ENCODE results near the gene HHIPL1. TPM values are rescaled to one million over a fixed set of nuclear protein-coding genes. Genes with fewer than 3 reads are reported as not detected.

The HHIPL1 gene
- total and polyA plus RNA-seq, 4 experiments from 2014 or later: 0.35 to 0.42 TPM; not detected in 2

GRCh38 chr14:99624024-99624423, 20.9 kb upstream of the HHIPL1 start:
- intact Hi-C loops (cut with micrococcal nuclease): no loop called here
- POLR2A ChIA-PET (ENCODE audit: partially characterized antibody): no interaction called here

GRCh38 chr14:99624971-99625370, 20.0 kb upstream of the HHIPL1 start:
- Histone ChIP-seq H3K36me3 (ENCODE audit: insufficient read depth, low read length) (no peaks in the 10 kb centered on the region), H3K4me1 (ENCODE audit: insufficient read depth, low read length) (peaks cover 7% of the 10 kb centered on the region), H3K27me3 (ENCODE audit: insufficient read depth, low read length) (peaks cover under 1% of the 10 kb centered on the region), H3K27ac (ENCODE audit: low read depth, low read length) (no peak overlapping the region), H3K9me3 (ENCODE audit: control insufficient read depth in 1 of 2, low read length in 2 of 2) (no peaks in the 10 kb centered on the region), H3K4me3 (ENCODE audit: low read length in 2 of 2) (no peak overlapping the region)
- ChIA-PET CTCF (ENCODE audit: partially characterized antibody) (no interaction called here), POLR2A (ENCODE audit: partially characterized antibody) (no interaction called here)
- H3K36me3 Mint-ChIP-seq: no peaks in the 10 kb centered on the region
- DNase-seq: no peak
- intact Hi-C loops (cut with micrococcal nuclease): no loop called here
- H3K4me1 Mint-ChIP-seq: peaks cover 0 to 5% (median 3%) of the 10 kb centered on the region in 4 donors
- no peaks in the 10 kb centered on the region for H3K9me3 Mint-ChIP-seq
- H3K27me3 Mint-ChIP-seq: peaks cover 7 to 38% of the 10 kb centered on the region in 2 donors
- no peak overlapping the region for H3K4me3 Mint-ChIP-seq
- no peak overlapping the region for H3K27ac Mint-ChIP-seq

More at GRCh38 chr14:99624024-99624423, 20.9 kb upstream of the HHIPL1 start:
- DNase-seq: no peak
- Histone ChIP-seq H3K27me3 (ENCODE audit: insufficient read depth, low read length) (peaks cover 5% of the 10 kb centered on the region), H3K36me3 (ENCODE audit: insufficient read depth, low read length) (no peaks in the 10 kb centered on the region), H3K4me3 (ENCODE audit: low read length in 2 of 2) (no peak overlapping the region), H3K9me3 (ENCODE audit: control insufficient read depth in 1 of 2, low read length in 2 of 2) (no peaks in the 10 kb centered on the region), H3K4me1 (ENCODE audit: insufficient read depth, low read length) (peaks cover 8% of the 10 kb centered on the region), H3K27ac (ENCODE audit: low read depth, low read length) (no peak overlapping the region)
- H3K27ac Mint-ChIP-seq: no peak overlapping the region
- peaks cover 7 to 38% of the 10 kb centered on the region in 2 donors for H3K27me3 Mint-ChIP-seq
- CTCF ChIA-PET (ENCODE audit: partially characterized antibody): no interaction called here
- H3K36me3 Mint-ChIP-seq: no peaks in the 10 kb centered on the region
- H3K4me1 Mint-ChIP-seq: peaks cover 0 to 4% (median 3%) of the 10 kb centered on the region in 4 donors
- no peaks in the 10 kb centered on the region for H3K9me3 Mint-ChIP-seq
- no peak overlapping the region for H3K4me3 Mint-ChIP-seq

GRCh38 chr14:99625476-99625875, 19.5 kb upstream of the HHIPL1 start:
- H3K4me3 Mint-ChIP-seq: no peak overlapping the region
- DNase-seq: no peak
- CTCF ChIA-PET (ENCODE audit: partially characterized antibody): interaction anchor here (1.0 kb wide), 1 partner anchor 19 kb away, joined by 3 read pairs; no protein-coding TSS in a partner anchor
- no peak overlapping the region for H3K27ac Mint-ChIP-seq
- H3K4me3 ChIP-seq (ENCODE audit: low read length in 2 of 2): no peak overlapping the region
- no peaks in the 10 kb centered on the region for H3K27me3 ChIP-seq (ENCODE audit: insufficient read depth, low read length)
- no peaks in the 10 kb centered on the region for H3K36me3 ChIP-seq (ENCODE audit: insufficient read depth, low read length)
- H3K27ac ChIP-seq (ENCODE audit: low read depth, low read length): no peak overlapping the region
- peaks cover 9 to 38% of the 10 kb centered on the region in 2 donors for H3K27me3 Mint-ChIP-seq
- peaks cover 3% of the 10 kb centered on the region for H3K4me1 ChIP-seq (ENCODE audit: insufficient read depth, low read length)
- no peaks in the 10 kb centered on the region for H3K36me3 Mint-ChIP-seq
- intact Hi-C loops (cut with micrococcal nuclease): no loop called here
- no peaks in the 10 kb centered on the region for H3K9me3 Mint-ChIP-seq
- POLR2A ChIA-PET (ENCODE audit: partially characterized antibody): no interaction called here
- H3K9me3 ChIP-seq (ENCODE audit: control insufficient read depth in 1 of 2, low read length in 2 of 2): no peaks in the 10 kb centered on the region
- peaks cover 0 to 5% (median 3%) of the 10 kb centered on the region in 4 donors for H3K4me1 Mint-ChIP-seq

GRCh38 chr14:99626041-99626648, 18.8 kb upstream of the HHIPL1 start:
- no peak for DNase-seq
- Histone ChIP-seq H3K9me3 (ENCODE audit: control insufficient read depth in 1 of 2, low read length in 2 of 2) (no peaks in the 10 kb centered on the region), H3K4me1 (ENCODE audit: insufficient read depth, low read length) (peaks cover 3% of the 10 kb centered on the region), H3K27me3 (ENCODE audit: insufficient read depth, low read length) (no peaks in the 10 kb centered on the region), H3K4me3 (ENCODE audit: low read length in 2 of 2) (no peak overlapping the region), H3K27ac (ENCODE audit: low read depth, low read length) (no peak overlapping the region), H3K36me3 (ENCODE audit: insufficient read depth, low read length) (no peaks in the 10 kb centered on the region)
- H3K27me3 Mint-ChIP-seq: peaks cover 9 to 38% of the 10 kb centered on the region in 2 donors
- H3K36me3 Mint-ChIP-seq: no peaks in the 10 kb centered on the region
- CTCF ChIA-PET (ENCODE audit: partially characterized antibody): interaction anchor here (1.0 kb wide), 1 partner anchor 20 kb away, joined by 3 read pairs; no protein-coding TSS in a partner anchor
- peaks cover 0 to 5% (median 3%) of the 10 kb centered on the region in 4 donors for H3K4me1 Mint-ChIP-seq
- no peaks in the 10 kb centered on the region for H3K9me3 Mint-ChIP-seq
- intact Hi-C loops (cut with micrococcal nuclease): no loop called here
- H3K27ac Mint-ChIP-seq: no peak overlapping the region
- POLR2A ChIA-PET (ENCODE audit: partially characterized antibody): no interaction called here
- H3K4me3 Mint-ChIP-seq: no peak overlapping the region

GRCh38 chr14:99627100-99627499, 17.8 kb upstream of the HHIPL1 start:
- intact Hi-C loops (cut with micrococcal nuclease): no loop called here
- no peaks in the 10 kb centered on the region for H3K9me3 Mint-ChIP-seq
- ChIA-PET POLR2A (ENCODE audit: partially characterized antibody) (no interaction called here), CTCF (ENCODE audit: partially characterized antibody) (no interaction called here)
- no peaks in the 10 kb centered on the region for H3K27me3 ChIP-seq (ENCODE audit: insufficient read depth, low read length)
- no peak overlapping the region for H3K27ac ChIP-seq (ENCODE audit: low read depth, low read length)
- H3K36me3 ChIP-seq (ENCODE audit: insufficient read depth, low read length): no peaks in the 10 kb centered on the region
- no peak overlapping the region for H3K27ac Mint-ChIP-seq
- H3K4me1 ChIP-seq (ENCODE audit: insufficient read depth, low read length): peaks cover 3% of the 10 kb centered on the region
- peaks cover 8 to 36% of the 10 kb centered on the region in 2 donors for H3K27me3 Mint-ChIP-seq
- no peak for DNase-seq
- no peaks in the 10 kb centered on the region for H3K36me3 Mint-ChIP-seq
- no peak overlapping the region for H3K4me3 ChIP-seq (ENCODE audit: low read length in 2 of 2)
- peaks cover 0 to 5% (median 2%) of the 10 kb centered on the region in 4 donors for H3K4me1 Mint-ChIP-seq
- no peaks in the 10 kb centered on the region for H3K9me3 ChIP-seq (ENCODE audit: control insufficient read depth in 1 of 2, low read length in 2 of 2)
- H3K4me3 Mint-ChIP-seq: no peak overlapping the region

GRCh38 chr14:99627510-99628381, 17.2 kb upstream of the HHIPL1 start:
- Histone ChIP-seq H3K36me3 (ENCODE audit: insufficient read depth, low read length) (no peaks in the 10 kb centered on the region), H3K9me3 (ENCODE audit: control insufficient read depth in 1 of 2, low read length in 2 of 2) (no peaks in the 10 kb centered on the region), H3K4me1 (ENCODE audit: insufficient read depth, low read length) (peaks cover 3% of the 10 kb centered on the region), H3K27me3 (ENCODE audit: insufficient read depth, low read length) (no peaks in the 10 kb centered on the region), H3K27ac (ENCODE audit: low read depth, low read length) (no peak overlapping the region), H3K4me3 (ENCODE audit: low read length in 2 of 2) (no peak overlapping the region)
- DNase-seq: no peak
- H3K4me3 Mint-ChIP-seq: no peak overlapping the region
- ChIA-PET CTCF (ENCODE audit: partially characterized antibody) (interaction anchor here (0.6 to 2.8 kb wide), 18 partner anchors 8 to 309 kb away, joined by 3 to 30 read pairs (median 3); no protein-coding TSS in a partner anchor), POLR2A (ENCODE audit: partially characterized antibody) (interaction anchor here (0.7 kb wide), 1 partner anchor 22 kb away, joined by 3 read pairs; no protein-coding TSS in a partner anchor)
- intact Hi-C loops (cut with micrococcal nuclease): no loop called here
- H3K36me3 Mint-ChIP-seq: no peaks in the 10 kb centered on the region
- peaks cover 4 to 31% of the 10 kb centered on the region in 2 donors for H3K27me3 Mint-ChIP-seq
- H3K27ac Mint-ChIP-seq: peak overlapping the region in 1 of 7 donors; percentile 23
- H3K9me3 Mint-ChIP-seq: no peaks in the 10 kb centered on the region
- H3K4me1 Mint-ChIP-seq: peaks cover 0 to 5% (median 2%) of the 10 kb centered on the region in 4 donors
